B cell (primary cell): Measurements from ENCODE around the gene PDPK1. TPM values are rescaled to one million over a fixed set of nuclear protein-coding genes. Genes with fewer than 3 reads are reported as not detected.
A peak's percentile ranks its signal among the peaks of the same experiment; 100 is the strongest.

Experiments
- ATAC-seq: fragments of 200-7000 bp; cut with Tn5 transposase; one replicate; pipeline ENCODE4 v1.10.0; 2021; ENCODE audit warnings: low read depth, mild to moderate bottlenecking, moderate number of reproducible peaks, moderate library complexity
- CTCF ChIA-PET: fragments of 350-600 bp; sonication (Branson Sonifier 250); formaldehyde crosslinking; loops from one replicate; lab custom pipeline; 2021; ENCODE audit warnings: antibody characterized with exemption, inconsistent platforms; lab: Charles Lee
- POLR2A ChIA-PET: fragments of 350-600 bp; sonication (Branson Sonifier 250); formaldehyde crosslinking; loops from one replicate; lab custom pipeline; 2021; ENCODE audit warnings: antibody characterized with exemption; lab: Charles Lee
- DNase-seq: peaks from one replicate; pipeline ENCODE4 v3.0.0; 2013
- H2AFZ ChIP-seq: 2 replicates; pipeline ENCODE4 v1.6.1; 2012; ENCODE audit warnings: mild to moderate bottlenecking, low read depth, low read length; ENCODE audit not compliant: insufficient read depth, poor library complexity, severe bottlenecking
- H3K27ac ChIP-seq, 2 donors: 1 replicate in 1 of 2; 2 replicates in 1 of 2; pipeline ENCODE4 v1.5.1; 2012 to 2013; ENCODE audit warnings: low read length in 2 of 2, mild to moderate bottlenecking in 2 of 2, moderate library complexity in 1 of 2
- H3K27me3 ChIP-seq, 4 experiments: fragments of 200-600 bp in 1 of 4; sonication (generic) in 1 of 4; replicated peaks in 1 of 4; 1 replicate in 2 of 4; 2 replicates in 2 of 4; pipeline versions ENCODE4 v1.6.1 to v1.7.0; 2013 to 2016; ENCODE audit warnings: low read length in 3 of 4, mild to moderate bottlenecking in 2 of 4, mixed read lengths in 1 of 4, moderate library complexity in 1 of 4; ENCODE audit not compliant: insufficient read depth in 4 of 4, control insufficient read depth in 3 of 4; ENCODE audit errors: control extremely low read depth in 1 of 4
- H3K36me3 ChIP-seq, 2 experiments: replicated peaks in 1 of 2; 1 replicate in 1 of 2; 2 replicates in 1 of 2; pipeline versions ENCODE4 v1.6.1 to v1.7.1; 2013; ENCODE audit warnings: low read length in 1 of 2; ENCODE audit not compliant: insufficient read depth in 2 of 2, control insufficient read depth in 1 of 2; ENCODE audit errors: control extremely low read depth in 1 of 2, extremely low read depth in 1 of 2
- H3K4me1 ChIP-seq, 2 donors: fragments of 200-600 bp in 1 of 2; sonication (generic) in 1 of 2; 1 replicate in 1 of 2; 2 replicates in 1 of 2; pipeline versions ENCODE4 v1.5.1 to v1.6.1; 2013 to 2017; ENCODE audit warnings: low read length in 2 of 2; ENCODE audit not compliant: control insufficient read depth in 2 of 2, insufficient read depth in 2 of 2
- H3K4me2 ChIP-seq: replicated peaks from 2 replicates; pipeline ENCODE3; 2012; ENCODE audit warnings: mild to moderate bottlenecking, low read depth, low read length; ENCODE audit not compliant: poor library complexity, severe bottlenecking
- H3K4me3 ChIP-seq, 5 experiments: fragments of 200-600 bp in 1 of 5; sonication (generic) in 1 of 5; 1 replicate in 3 of 5; 2 replicates in 2 of 5; pipeline versions ENCODE4 v1.5.1 to v1.7.0; 2011 to 2016; ENCODE audit warnings: low read length in 4 of 5, mild to moderate bottlenecking in 4 of 5, low read depth in 2 of 5, control low read depth in 1 of 5, moderate library complexity in 1 of 5; ENCODE audit not compliant: insufficient read depth in 1 of 5; ENCODE audit errors: control extremely low read depth in 1 of 5, extremely low read depth in 1 of 5
- H3K79me2 ChIP-seq: fragments of 200-600 bp; sonication (generic); one replicate; pipeline ENCODE4 v1.6.0; 2016; ENCODE audit warnings: low read length; ENCODE audit not compliant: control insufficient read depth, insufficient read depth
- H3K9ac ChIP-seq: fragments of 200-600 bp; sonication (generic); 2 replicates; pipeline ENCODE4 v1.6.1; 2017; ENCODE audit warnings: mild to moderate bottlenecking, low read length, moderate library complexity
- H3K9me3 ChIP-seq, 3 donors: one replicate each; pipeline versions ENCODE4 v1.6.1 to v1.7.1; 2013; ENCODE audit warnings: low read length in 2 of 3; ENCODE audit not compliant: control insufficient read depth in 2 of 3, insufficient read depth in 1 of 3; ENCODE audit errors: control extremely low read depth in 1 of 3
- H4K20me1 ChIP-seq: 2 replicates; pipeline ENCODE4 v1.6.0; 2012; ENCODE audit warnings: mild to moderate bottlenecking, low read length; ENCODE audit not compliant: insufficient read depth, control insufficient read depth, poor library complexity, severe bottlenecking
- H3K27ac Mint-ChIP-seq: one replicate; pipeline ENCODE4 v1.8.0; 2021; ENCODE audit warnings: mixed read lengths
- H3K27me3 Mint-ChIP-seq: one replicate; pipeline ENCODE4 v1.8.0; 2021; ENCODE audit warnings: mixed read lengths
- H3K4me1 Mint-ChIP-seq: one replicate; pipeline ENCODE4 v1.8.0; 2021; ENCODE audit warnings: mixed read lengths
- H3K4me3 Mint-ChIP-seq: one replicate; pipeline ENCODE4 v1.8.0; 2021; ENCODE audit warnings: mixed read lengths
- H3K9me3 Mint-ChIP-seq: one replicate; pipeline ENCODE4 v1.8.0; 2022; ENCODE audit warnings: mixed read lengths; ENCODE audit not compliant: insufficient read depth
- EZH2 ChIP-seq: IDR thresholded peaks from 2 replicates; pipeline ENCODE4 v1.6.1; 2012; ENCODE audit warnings: borderline replicate concordance, low read depth, mild to moderate bottlenecking, moderate library complexity, low read length; ENCODE audit not compliant: insufficient read depth, poor library complexity, severe bottlenecking
- WGBS: methylation state at CpG from one replicate; pipeline ENCODE4 v1.1.5; 2013; ENCODE audit warnings: missing lambda C conversion rate; ENCODE audit not compliant: insufficient coverage; 5-methylcytosine and 5-hydroxymethylcytosine counted together
- intact Hi-C: fragments of 100-400 bp; cut with micrococcal nuclease; formaldehyde crosslinking; loops from one replicate; pipeline ENCODE4 v1.10.0; 2022
- polyA plus RNA-seq: library from polyadenylated mRNA; depleted of rRNA; stranded (reverse); fragments of >200 nt; gene quantifications from 2 replicates; pipeline ENCODE4 v1.2.3, GENCODE V29; 2012
- total RNA-seq, 2 donors: library from RNA; stranded (reverse); fragments of 120-200 nt in 1 of 2; gene quantifications; 1 replicate in 1 of 2; 2 replicates in 1 of 2; pipeline versions ENCODE4 v1.2.3 to v1.2.4, GENCODE V29; 2013 to 2022
- TF ChIP-seq, protein P1 (sequence below): fragments of 200-600 bp; IDR thresholded peaks from one replicate; pipeline ENCODE4 v1.8.0; 2022; ENCODE audit warnings: antibody characterized with exemption, mild to moderate bottlenecking

Gene PDPK1
- total and polyA plus RNA-seq, 2 donors (not counting 1 experiment from before 2014, with no cell fraction given): 32.5 to 84.1 TPM

DNA sequence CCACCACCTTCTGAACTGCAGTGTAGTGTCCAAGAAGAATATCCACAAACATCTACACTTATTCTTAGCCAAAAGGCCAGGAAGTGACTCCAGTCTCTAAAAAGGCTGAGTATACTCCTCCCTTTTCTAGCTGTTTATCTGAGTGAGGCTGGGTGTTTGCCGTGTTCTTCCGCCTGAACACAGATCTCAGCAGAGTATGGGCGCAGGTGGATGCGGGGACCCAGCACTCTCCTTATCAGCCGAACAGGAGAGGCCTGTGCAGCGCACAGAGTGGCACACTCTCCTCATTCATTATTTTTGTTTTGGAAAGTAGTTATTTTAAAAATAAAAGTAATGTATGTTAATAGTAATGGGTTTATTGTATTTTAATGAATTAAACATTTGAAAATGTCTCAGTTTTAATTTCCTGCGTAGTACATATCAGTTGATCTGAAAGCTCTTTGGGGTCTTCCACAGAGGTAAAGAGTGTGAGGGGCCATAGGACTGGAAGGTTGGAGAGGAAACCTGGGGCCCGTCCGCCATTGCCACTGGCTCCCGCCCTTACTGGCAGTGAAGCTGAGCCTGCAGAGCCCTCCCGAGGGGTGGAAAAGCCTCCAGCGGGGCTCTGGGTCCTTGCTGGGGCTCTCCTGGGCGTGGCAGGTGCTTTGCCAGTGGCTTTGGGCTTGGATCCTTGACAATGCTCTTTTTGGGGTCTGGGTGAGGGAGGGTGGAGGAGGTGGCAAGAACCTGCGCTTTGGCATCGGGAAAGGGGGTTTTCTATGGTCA lies 53.8 kb downstream of the PDPK1 start:
- peaks cover 63% of the 10 kb centered on the region for H3K79me2 ChIP-seq
- no peak overlapping the region for H2AFZ ChIP-seq
- H3K9me3 Mint-ChIP-seq: no peaks in the 10 kb centered on the region
- peak overlapping the region; percentile 32 for H3K27ac Mint-ChIP-seq
- peaks cover 2 to 8% of the 10 kb centered on the region in 2 donors for H3K4me1 ChIP-seq
- TF ChIP-seq EZH2: no peak
- TF ChIP-seq, protein P1, sequence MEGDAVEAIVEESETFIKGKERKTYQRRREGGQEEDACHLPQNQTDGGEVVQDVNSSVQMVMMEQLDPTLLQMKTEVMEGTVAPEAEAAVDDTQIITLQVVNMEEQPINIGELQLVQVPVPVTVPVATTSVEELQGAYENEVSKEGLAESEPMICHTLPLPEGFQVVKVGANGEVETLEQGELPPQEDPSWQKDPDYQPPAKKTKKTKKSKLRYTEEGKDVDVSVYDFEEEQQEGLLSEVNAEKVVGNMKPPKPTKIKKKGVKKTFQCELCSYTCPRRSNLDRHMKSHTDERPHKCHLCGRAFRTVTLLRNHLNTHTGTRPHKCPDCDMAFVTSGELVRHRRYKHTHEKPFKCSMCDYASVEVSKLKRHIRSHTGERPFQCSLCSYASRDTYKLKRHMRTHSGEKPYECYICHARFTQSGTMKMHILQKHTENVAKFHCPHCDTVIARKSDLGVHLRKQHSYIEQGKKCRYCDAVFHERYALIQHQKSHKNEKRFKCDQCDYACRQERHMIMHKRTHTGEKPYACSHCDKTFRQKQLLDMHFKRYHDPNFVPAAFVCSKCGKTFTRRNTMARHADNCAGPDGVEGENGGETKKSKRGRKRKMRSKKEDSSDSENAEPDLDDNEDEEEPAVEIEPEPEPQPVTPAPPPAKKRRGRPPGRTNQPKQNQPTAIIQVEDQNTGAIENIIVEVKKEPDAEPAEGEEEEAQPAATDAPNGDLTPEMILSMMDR: no peak
- peaks cover 55% of the 10 kb centered on the region for H4K20me1 ChIP-seq
- no peak overlapping the region for H3K4me2 ChIP-seq
- no peaks in the 10 kb centered on the region for H3K9me3 ChIP-seq
- H3K4me3 Mint-ChIP-seq: no peak overlapping the region
- no peak overlapping the region for H3K4me3 ChIP-seq
- intact Hi-C loops: no loop called here
- DNase-seq (no peak), ATAC-seq (no peak)
- H3K9ac ChIP-seq: no peak overlapping the region
- peaks cover 17 to 69% of the 10 kb centered on the region in 2 experiments for H3K36me3 ChIP-seq
- no peaks in the 10 kb centered on the region for H3K27me3 ChIP-seq
- H3K27me3 Mint-ChIP-seq: no peaks in the 10 kb centered on the region
- CTCF ChIA-PET: no interaction called here
- peaks cover 8% of the 10 kb centered on the region for H3K4me1 Mint-ChIP-seq
- 96% methylated on average over 9 of the region's 15 CpGs for WGBS
- POLR2A ChIA-PET: no interaction called here
- H3K27ac ChIP-seq: no peak overlapping the region

GRCh38 chr16:2592786-2593185 lies 55.0 kb downstream of the PDPK1 start:
- H3K79me2 ChIP-seq: peaks cover 63% of the 10 kb centered on the region
- ChIA-PET POLR2A (no interaction called here), CTCF (no interaction called here)
- Mint-ChIP-seq H3K9me3 (no peaks in the 10 kb centered on the region), H3K4me3 (no peak overlapping the region), H3K4me1 (peaks cover 8% of the 10 kb centered on the region), H3K27ac (no peak overlapping the region), H3K27me3 (no peaks in the 10 kb centered on the region)
- WGBS: 93% methylated on average over 16 of the region's 16 CpGs
- DNase-seq (no peak), ATAC-seq (no peak)
- no peaks in the 10 kb centered on the region for H3K27me3 ChIP-seq
- TF ChIP-seq, protein P1: no peak
- no peak for TF ChIP-seq EZH2
- H4K20me1 ChIP-seq: peaks cover 60% of the 10 kb centered on the region
- no peak overlapping the region for H3K9ac ChIP-seq
- H3K4me3 ChIP-seq: no peak overlapping the region
- intact Hi-C loops: no loop called here
- no peak overlapping the region for H3K4me2 ChIP-seq
- peaks cover 16 to 70% of the 10 kb centered on the region in 2 experiments for H3K36me3 ChIP-seq
- peaks cover 2 to 11% of the 10 kb centered on the region in 2 donors for H3K4me1 ChIP-seq
- no peaks in the 10 kb centered on the region for H3K9me3 ChIP-seq
- no peak overlapping the region for H2AFZ ChIP-seq
- H3K27ac ChIP-seq: no peak overlapping the region
